Retinal pigment epithelial cell (primary cell): ENCODE measurements around the gene PAK4.

Source experiments
- DNase-seq: peaks from one replicate; pipeline ENCODE4 v3.0.0-alpha.2; 2010; ENCODE audit warnings: low read depth
- H3K4me3 ChIP-seq: 2 replicates; pipeline ENCODE4 v1.5.1; 2011; ENCODE audit warnings: mild to moderate bottlenecking, low read length, control low read depth, moderate library complexity
- CTCF ChIP-seq: conservative IDR thresholded peaks from 2 replicates; pipeline ENCODE4 v1.5.1; 2011; ENCODE audit warnings: low read depth, low read length, control low read depth, inconsistent platforms

PAK4 gene

GRCh38 chr19:39156326-39157230 is 31.0 kb downstream of the PAK4 start:
- DNase-seq = no peak
- TF ChIP-seq CTCF = no peak
- H3K4me3 ChIP-seq = peak overlapping the region; percentile 41

DNA sequence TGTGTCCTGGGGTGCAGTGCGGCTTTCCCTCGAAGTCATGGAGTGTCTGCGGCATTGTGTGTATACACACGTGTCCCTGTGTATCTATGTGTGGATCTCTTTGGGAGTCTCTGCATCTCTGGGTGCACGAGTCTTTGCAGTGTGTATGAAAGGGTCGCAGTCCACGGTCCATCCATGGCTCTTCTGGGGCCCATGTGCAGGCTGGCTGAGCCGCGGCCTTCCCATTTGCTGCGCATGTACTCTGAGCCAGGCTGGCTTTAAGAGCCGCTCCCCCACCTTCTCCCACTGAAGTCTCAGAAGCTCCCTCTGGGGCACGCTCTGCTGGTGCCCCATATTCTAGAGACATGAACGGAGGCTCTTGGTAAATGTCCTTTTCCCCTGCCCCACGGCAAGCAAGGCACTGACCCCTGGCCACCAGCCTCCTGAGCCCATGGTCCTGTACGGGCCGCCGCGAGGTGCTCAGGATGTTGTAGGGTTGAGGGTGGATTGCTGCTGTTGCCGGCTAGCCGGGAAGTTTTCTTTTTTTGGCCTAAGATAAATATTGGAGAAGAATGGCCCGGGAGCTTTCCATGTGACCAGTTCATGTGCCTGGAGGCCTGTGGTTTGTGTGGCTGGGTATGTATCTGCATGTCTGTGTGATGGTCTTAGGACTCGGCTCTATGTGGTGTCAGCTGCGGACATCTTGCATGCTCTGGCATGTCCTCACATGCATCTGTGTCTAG is 31.9 kb downstream of the PAK4 start:
- DNase-seq = no peak
- TF ChIP-seq CTCF = no peak
- peak overlapping the region; percentile 41 for H3K4me3 ChIP-seq

DNA sequence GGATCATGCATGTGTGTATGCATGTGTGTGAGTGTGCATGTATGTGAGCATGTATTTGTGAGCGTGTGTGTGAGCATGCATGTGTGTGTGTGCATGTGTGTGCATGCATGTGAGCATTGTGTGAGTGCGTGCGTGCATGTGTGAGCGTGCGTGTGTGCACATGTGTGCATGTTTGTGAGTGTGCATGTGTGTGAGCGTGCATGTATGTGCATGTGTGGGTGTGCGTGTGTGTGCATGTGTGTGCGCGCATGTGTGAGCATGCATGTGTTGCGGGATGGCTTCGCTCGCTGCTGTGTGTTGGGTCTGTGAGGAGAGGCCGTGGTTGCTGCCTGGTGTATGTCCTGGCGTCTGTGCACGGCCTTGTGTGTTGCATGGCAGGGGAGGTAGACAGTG is 32.4 kb downstream of the PAK4 start:
- DNase-seq = no peak
- TF ChIP-seq CTCF = no peak
- peak overlapping the region; percentile 41 for H3K4me3 ChIP-seq

DNA sequence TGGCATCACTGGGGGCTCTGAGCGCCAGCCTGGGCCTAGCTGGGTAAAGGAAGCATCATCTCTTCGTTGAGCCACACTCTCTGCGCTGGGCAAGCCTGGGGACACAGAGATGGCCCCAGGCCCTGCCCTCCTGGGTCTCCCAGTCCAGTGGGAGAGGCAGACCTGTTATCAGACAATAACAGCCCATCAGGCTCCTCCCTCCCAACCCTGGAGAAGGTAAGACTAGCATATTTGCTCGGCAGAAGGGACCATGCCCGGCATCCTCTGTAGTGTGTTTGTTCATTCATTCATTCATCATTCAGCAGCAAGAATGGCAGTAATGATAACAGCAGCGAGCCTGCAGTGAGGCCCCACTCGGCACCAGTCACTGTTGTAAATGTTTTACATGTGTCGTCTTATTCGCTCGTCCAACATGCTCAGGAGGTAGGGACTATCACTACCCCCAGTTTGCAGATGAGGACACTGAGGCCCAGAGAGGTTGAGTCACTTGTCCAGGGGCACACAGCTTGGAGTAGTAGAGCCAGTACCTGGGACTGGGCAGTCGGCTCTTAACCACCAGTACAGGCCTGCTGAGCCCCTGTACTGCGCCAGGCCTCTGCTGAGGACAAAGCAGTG is 33.2 kb downstream of the PAK4 start:
- no peak overlapping the region for H3K4me3 ChIP-seq
- DNase-seq = no peak
- TF ChIP-seq CTCF = no peak

DNA sequence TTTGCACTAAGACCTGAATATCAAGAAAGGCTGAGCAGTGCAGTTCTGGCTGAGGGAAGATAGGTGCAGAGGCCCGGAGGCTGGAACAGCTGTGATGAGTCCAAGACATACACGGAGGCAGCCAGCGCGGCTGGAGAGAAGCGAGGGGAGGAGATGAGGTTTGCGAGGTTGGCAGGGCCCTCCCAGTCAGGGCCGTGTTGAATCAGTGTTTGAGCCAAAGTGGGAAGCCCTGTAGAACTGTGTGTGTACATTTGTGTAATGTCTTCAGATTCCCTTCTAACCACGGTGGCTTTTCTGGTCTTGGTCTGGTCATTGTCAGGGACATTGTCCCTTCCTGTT is 34.9 kb downstream of the PAK4 start:
- no peak for DNase-seq
- no peak overlapping the region for H3K4me3 ChIP-seq
- TF ChIP-seq CTCF = no peak

DNA sequence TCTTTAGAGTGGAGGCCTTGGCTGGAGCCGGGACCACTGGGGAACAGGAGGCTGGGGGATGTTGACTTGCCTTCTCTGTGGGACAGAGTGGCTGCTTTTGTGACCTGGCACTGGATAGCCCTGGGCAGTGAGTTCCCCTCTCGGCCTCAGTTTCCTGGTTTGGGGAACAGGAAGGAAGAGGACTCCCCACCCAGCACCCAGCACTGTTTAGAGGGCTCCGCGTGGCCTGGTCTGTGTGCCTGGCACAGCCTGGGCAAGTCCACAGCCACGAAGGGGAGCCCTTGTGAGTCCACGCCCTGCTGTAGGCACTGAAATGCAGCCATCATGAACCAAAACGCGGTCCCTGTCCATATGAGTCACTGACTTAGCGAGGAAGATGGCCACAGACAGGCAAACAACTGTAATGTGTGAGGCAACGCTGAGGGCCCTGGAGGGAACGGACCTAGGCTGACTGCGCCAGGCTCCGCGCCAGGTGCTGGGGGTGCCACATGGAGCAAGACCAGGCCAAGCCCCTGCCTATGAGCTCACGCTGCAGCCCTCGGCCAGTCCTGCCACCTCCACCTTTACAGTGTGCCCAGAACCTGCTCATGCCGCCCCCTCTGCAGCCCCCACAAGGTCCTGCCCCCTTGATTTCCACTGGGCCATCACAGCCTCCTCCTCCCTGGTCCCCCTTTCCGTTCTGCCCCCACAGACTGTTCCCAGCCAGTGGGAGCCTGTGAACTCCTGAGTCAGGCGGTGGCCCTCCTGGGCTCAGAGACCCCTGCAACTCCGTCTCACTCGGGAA is 35.5 kb downstream of the PAK4 start:
- TF ChIP-seq CTCF = no peak
- H3K4me3 ChIP-seq = no peak overlapping the region
- DNase-seq = no peak
